Measurements from ENCODE around the gene PDE11A. TPM values are rescaled to one million over a fixed set of nuclear protein-coding genes. Genes with fewer than 3 reads are reported as not detected.

The PDE11A gene
- total and polyA plus RNA-seq, 2 of the 13 experiments (the other 11 are each of a cell fraction or from before 2014, with no cell fraction given): 1.2 to 1.7 TPM

DNA sequence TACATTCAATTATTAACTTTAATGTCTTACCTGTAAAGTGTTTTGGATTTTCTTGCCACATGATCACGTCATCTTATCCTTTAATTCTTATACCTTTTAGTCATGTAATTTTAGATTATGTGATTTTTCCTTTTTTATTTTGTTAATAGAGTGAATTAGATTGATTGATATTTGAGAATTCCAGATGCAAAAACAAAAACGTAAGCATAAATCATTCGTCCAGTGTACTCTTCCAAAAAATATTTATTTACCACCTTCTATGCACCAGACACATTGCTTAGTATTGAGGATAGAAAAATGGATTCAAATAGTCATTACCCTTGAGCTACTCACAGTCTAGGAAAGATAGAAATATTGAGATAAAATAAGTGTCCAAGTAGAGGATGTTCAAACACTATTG lies 249.6 kb downstream of the PDE11A start (continued):
- TF ChIP-seq, protein P1, sequence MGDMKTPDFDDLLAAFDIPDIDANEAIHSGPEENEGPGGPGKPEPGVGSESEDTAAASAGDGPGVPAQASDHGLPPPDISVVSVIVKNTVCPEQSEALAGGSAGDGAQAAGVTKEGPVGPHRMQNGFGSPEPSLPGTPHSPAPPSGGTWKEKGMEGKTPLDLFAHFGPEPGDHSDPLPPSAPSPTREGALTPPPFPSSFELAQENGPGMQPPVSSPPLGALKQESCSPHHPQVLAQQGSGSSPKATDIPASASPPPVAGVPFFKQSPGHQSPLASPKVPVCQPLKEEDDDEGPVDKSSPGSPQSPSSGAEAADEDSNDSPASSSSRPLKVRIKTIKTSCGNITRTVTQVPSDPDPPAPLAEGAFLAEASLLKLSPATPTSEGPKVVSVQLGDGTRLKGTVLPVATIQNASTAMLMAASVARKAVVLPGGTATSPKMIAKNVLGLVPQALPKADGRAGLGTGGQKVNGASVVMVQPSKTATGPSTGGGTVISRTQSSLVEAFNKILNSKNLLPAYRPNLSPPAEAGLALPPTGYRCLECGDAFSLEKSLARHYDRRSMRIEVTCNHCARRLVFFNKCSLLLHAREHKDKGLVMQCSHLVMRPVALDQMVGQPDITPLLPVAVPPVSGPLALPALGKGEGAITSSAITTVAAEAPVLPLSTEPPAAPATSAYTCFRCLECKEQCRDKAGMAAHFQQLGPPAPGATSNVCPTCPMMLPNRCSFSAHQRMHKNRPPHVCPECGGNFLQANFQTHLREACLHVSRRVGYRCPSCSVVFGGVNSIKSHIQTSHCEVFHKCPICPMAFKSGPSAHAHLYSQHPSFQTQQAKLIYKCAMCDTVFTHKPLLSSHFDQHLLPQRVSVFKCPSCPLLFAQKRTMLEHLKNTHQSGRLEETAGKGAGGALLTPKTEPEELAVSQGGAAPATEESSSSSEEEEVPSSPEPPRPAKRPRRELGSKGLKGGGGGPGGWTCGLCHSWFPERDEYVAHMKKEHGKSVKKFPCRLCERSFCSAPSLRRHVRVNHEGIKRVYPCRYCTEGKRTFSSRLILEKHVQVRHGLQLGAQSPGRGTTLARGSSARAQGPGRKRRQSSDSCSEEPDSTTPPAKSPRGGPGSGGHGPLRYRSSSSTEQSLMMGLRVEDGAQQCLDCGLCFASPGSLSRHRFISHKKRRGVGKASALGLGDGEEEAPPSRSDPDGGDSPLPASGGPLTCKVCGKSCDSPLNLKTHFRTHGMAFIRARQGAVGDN (CRISPR knock-in tag; IDR thresholded peaks at IDR 0.05): no peak
- no peak for TF ChIP-seq PITX1 (CRISPR knock-in tag; IDR thresholded peaks at IDR 0.05)

DNA sequence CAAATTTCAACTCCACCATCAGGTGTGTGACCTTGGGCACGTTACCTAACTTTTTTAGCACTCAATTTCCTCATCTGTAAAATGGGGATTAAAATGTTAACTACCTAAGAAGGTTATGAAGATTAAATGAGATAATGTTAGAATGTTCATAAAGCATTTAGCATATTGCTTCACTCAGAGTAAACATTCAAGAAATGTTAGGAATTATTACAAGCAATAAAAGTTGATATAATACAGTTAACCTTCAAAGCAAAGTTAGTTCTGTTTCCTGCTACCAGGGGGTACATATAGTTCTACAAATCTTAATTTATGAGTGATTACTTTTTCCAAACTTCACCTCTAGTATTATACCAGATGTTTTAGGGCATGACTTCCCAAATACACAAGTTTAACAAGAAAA lies 254.2 kb downstream of the PDE11A start:
- TF ChIP-seq ZNF629 (CRISPR knock-in tag; conservative IDR thresholded peaks at IDR 0.05) (0 out of 2 replicates have a peak, but pooled peaks have one; percentile 16), PITX1 (CRISPR knock-in tag; IDR thresholded peaks at IDR 0.05) (no peak)
- TF ChIP-seq, protein P2, sequence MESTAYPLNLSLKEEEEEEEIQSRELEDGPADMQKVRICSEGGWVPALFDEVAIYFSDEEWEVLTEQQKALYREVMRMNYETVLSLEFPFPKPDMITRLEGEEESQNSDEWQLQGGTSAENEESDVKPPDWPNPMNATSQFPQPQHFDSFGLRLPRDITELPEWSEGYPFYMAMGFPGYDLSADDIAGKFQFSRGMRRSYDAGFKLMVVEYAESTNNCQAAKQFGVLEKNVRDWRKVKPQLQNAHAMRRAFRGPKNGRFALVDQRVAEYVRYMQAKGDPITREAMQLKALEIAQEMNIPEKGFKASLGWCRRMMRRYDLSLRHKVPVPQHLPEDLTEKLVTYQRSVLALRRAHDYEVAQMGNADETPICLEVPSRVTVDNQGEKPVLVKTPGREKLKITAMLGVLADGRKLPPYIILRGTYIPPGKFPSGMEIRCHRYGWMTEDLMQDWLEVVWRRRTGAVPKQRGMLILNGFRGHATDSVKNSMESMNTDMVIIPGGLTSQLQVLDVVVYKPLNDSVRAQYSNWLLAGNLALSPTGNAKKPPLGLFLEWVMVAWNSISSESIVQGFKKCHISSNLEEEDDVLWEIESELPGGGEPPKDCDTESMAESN (CRISPR knock-in tag; conservative IDR thresholded peaks at IDR 0.05): no peak
- TF ChIP-seq, protein P3, sequence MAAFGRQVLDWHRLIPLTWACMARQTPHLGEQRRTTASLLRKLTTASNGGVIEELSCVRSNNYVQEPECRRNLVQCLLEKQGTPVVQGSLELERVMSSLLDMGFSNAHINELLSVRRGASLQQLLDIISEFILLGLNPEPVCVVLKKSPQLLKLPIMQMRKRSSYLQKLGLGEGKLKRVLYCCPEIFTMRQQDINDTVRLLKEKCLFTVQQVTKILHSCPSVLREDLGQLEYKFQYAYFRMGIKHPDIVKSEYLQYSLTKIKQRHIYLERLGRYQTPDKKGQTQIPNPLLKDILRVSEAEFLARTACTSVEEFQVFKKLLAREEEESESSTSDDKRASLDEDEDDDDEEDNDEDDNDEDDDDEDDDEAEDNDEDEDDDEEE (CRISPR knock-in tag; IDR thresholded peaks at IDR 0.05): no peak
- no peak overlapping the region for H3K9ac ChIP-seq (ENCODE audit: insufficient read depth, low read depth, low read length)
- no TSS peak for BruUV-seq (replicated peaks)
- WGBS (ENCODE audit: low lambda C conversion rate): 22% methylated on average over 1 of the region's 1 CpG
- in situ Hi-C loops (cut with HindIII; ENCODE audit: extremely low pct_ligation_motif_present, low pct_unique_long_range_greater_than_20kb) (no loop called here), intact Hi-C loops (cut with micrococcal nuclease; ENCODE audit: unreplicated experiment) (no loop called here)
- H3K4me1 ChIP-seq (ENCODE audit: insufficient read depth, low read length): no peaks in the 10 kb centered on the region
- no peak overlapping the region for H3K4me2 ChIP-seq (ENCODE audit: low read depth, low read length)
- FAIRE-seq: no peak
- no peak for DNase-seq (ENCODE audit: low spot score)
- no peaks in the 10 kb centered on the region for H3K36me3 ChIP-seq (replicated peaks in 1 of 2; ENCODE audit: control insufficient read depth in 1 of 2, insufficient read depth in 2 of 2, low read length in 2 of 2)
- no peaks in the 10 kb centered on the region for H3K79me2 ChIP-seq (ENCODE audit: insufficient read depth, low read length)
- H3K27me3 ChIP-seq (ENCODE audit: control insufficient read depth in 1 of 2, insufficient read depth in 2 of 2, low read length in 2 of 2): no peaks in the 10 kb centered on the region
- ATAC-seq: no peak
- ChIA-PET POLR2A (no interaction called here), CTCF (ENCODE audit: low intra/inter-chr PET ratio, low total read pairs) (no interaction called here)
- H3K4me3 ChIP-seq (replicated peaks in 1 of 3; ENCODE audit: insufficient read depth in 1 of 3, low read depth in 2 of 3, low read length in 3 of 3): no peak overlapping the region
- H3K27ac ChIP-seq (ENCODE audit: extremely low read length, insufficient read depth, low read length): no peak overlapping the region
- H4K20me1 ChIP-seq (ENCODE audit: insufficient read depth, low read length): no peaks in the 10 kb centered on the region
- no peaks in the 10 kb centered on the region for H3K9me3 ChIP-seq (ENCODE audit: low read length)
- no peak overlapping the region for H2AFZ ChIP-seq (ENCODE audit: low read length)
